ENCODE results near the gene ARSB.

The ARSB gene

GRCh38 chr5:78927657-78928282, 57.3 kb downstream of the ARSB start:
- Histone ChIP-seq H3K9me3 (ENCODE audit: low read length) (no peaks in the 10 kb centered on the region), H3F3A (ENCODE audit: insufficient read depth, low read length) (no peaks in the 10 kb centered on the region), H3K79me2 (ENCODE audit: insufficient read depth, low read length) (no peaks in the 10 kb centered on the region), H3K4me2 (ENCODE audit: low read length) (no peak overlapping the region), H3K9me2 (ENCODE audit: low read depth, low read length) (no peaks in the 10 kb centered on the region), H2AFZ (ENCODE audit: low read length) (no peak overlapping the region), H3K36me3 (ENCODE audit: insufficient read depth, low read length) (no peaks in the 10 kb centered on the region), H3K4me3 (ENCODE audit: low read depth, low read length, poor library complexity, severe bottlenecking) (no peak overlapping the region), H3K27me3 (ENCODE audit: insufficient read depth, low read length) (no peaks in the 10 kb centered on the region), H3K27ac (ENCODE audit: low read depth, low read length, poor library complexity, severe bottlenecking) (no peak overlapping the region), H3K4me1 (ENCODE audit: insufficient read depth, low read length, severe bottlenecking) (no peaks in the 10 kb centered on the region), H4K20me1 (ENCODE audit: insufficient read depth, low read length) (no peaks in the 10 kb centered on the region), H3K9ac (ENCODE audit: low read length) (no peak overlapping the region)
- TF ChIP-seq CTCF (IDR thresholded peaks at IDR 0.05; ENCODE audit: low read length) (no peak), EZH2 (IDR thresholded peaks at IDR 0.05; ENCODE audit: borderline replicate concordance, low read length) (no peak)

GRCh38 chr5:78926252-78926651, 58.9 kb downstream of the ARSB start:
- Histone ChIP-seq H3K4me3 (ENCODE audit: low read depth, low read length, poor library complexity, severe bottlenecking) (no peak overlapping the region), H3K27me3 (ENCODE audit: insufficient read depth, low read length) (no peaks in the 10 kb centered on the region), H2AFZ (ENCODE audit: low read length) (no peak overlapping the region), H3F3A (ENCODE audit: insufficient read depth, low read length) (no peaks in the 10 kb centered on the region), H3K4me1 (ENCODE audit: insufficient read depth, low read length, severe bottlenecking) (no peaks in the 10 kb centered on the region), H3K4me2 (ENCODE audit: low read length) (no peak overlapping the region), H3K79me2 (ENCODE audit: insufficient read depth, low read length) (no peaks in the 10 kb centered on the region), H3K9me2 (ENCODE audit: low read depth, low read length) (no peaks in the 10 kb centered on the region), H4K20me1 (ENCODE audit: insufficient read depth, low read length) (no peaks in the 10 kb centered on the region), H3K9ac (ENCODE audit: low read length) (no peak overlapping the region), H3K36me3 (ENCODE audit: insufficient read depth, low read length) (no peaks in the 10 kb centered on the region), H3K9me3 (ENCODE audit: low read length) (no peaks in the 10 kb centered on the region), H3K27ac (ENCODE audit: low read depth, low read length, poor library complexity, severe bottlenecking) (no peak overlapping the region)
- TF ChIP-seq EZH2 (IDR thresholded peaks at IDR 0.05; ENCODE audit: borderline replicate concordance, low read length) (no peak), CTCF (IDR thresholded peaks at IDR 0.05; ENCODE audit: low read length) (no peak)

- no peaks in the 10 kb centered on the region for H3K79me2 ChIP-seq (ENCODE audit: insufficient read depth, low read length)
These were observed 59.8 kb downstream of the ARSB start for GRCh38 chr5:78925129-78925876.

More at GRCh38 chr5:78925129-78925876, 59.8 kb downstream of the ARSB start:
- Histone ChIP-seq H3K9me3 (ENCODE audit: low read length) (no peaks in the 10 kb centered on the region), H3K36me3 (ENCODE audit: insufficient read depth, low read length) (no peaks in the 10 kb centered on the region), H3K4me2 (ENCODE audit: low read length) (no peak overlapping the region), H3K4me1 (ENCODE audit: insufficient read depth, low read length, severe bottlenecking) (no peaks in the 10 kb centered on the region), H2AFZ (ENCODE audit: low read length) (no peak overlapping the region), H3K4me3 (ENCODE audit: low read depth, low read length, poor library complexity, severe bottlenecking) (no peak overlapping the region), H3F3A (ENCODE audit: insufficient read depth, low read length) (no peaks in the 10 kb centered on the region), H3K27me3 (ENCODE audit: insufficient read depth, low read length) (no peaks in the 10 kb centered on the region), H3K9ac (ENCODE audit: low read length) (no peak overlapping the region), H3K27ac (ENCODE audit: low read depth, low read length, poor library complexity, severe bottlenecking) (no peak overlapping the region), H3K9me2 (ENCODE audit: low read depth, low read length) (no peaks in the 10 kb centered on the region), H4K20me1 (ENCODE audit: insufficient read depth, low read length) (no peaks in the 10 kb centered on the region)
- TF ChIP-seq CTCF (IDR thresholded peaks at IDR 0.05; ENCODE audit: low read length): no peak
- TF ChIP-seq EZH2 (IDR thresholded peaks at IDR 0.05; ENCODE audit: borderline replicate concordance, low read length): no peak

All from OCI-LY1 (cell line).